ENCODE measurements around the gene PLA2G2C.
A peak's percentile ranks its signal among the peaks of the same experiment; 100 is the strongest.
"Not testable (repeated sequence)": the region's sequence is repeated elsewhere in the genome, so short reads cannot be mapped to it uniquely, and the experiment has no call there.

Gene PLA2G2C, protein sequence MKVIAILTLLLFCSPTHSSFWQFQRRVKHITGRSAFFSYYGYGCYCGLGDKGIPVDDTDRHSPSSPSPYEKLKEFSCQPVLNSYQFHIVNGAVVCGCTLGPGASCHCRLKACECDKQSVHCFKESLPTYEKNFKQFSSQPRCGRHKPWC

DNA sequence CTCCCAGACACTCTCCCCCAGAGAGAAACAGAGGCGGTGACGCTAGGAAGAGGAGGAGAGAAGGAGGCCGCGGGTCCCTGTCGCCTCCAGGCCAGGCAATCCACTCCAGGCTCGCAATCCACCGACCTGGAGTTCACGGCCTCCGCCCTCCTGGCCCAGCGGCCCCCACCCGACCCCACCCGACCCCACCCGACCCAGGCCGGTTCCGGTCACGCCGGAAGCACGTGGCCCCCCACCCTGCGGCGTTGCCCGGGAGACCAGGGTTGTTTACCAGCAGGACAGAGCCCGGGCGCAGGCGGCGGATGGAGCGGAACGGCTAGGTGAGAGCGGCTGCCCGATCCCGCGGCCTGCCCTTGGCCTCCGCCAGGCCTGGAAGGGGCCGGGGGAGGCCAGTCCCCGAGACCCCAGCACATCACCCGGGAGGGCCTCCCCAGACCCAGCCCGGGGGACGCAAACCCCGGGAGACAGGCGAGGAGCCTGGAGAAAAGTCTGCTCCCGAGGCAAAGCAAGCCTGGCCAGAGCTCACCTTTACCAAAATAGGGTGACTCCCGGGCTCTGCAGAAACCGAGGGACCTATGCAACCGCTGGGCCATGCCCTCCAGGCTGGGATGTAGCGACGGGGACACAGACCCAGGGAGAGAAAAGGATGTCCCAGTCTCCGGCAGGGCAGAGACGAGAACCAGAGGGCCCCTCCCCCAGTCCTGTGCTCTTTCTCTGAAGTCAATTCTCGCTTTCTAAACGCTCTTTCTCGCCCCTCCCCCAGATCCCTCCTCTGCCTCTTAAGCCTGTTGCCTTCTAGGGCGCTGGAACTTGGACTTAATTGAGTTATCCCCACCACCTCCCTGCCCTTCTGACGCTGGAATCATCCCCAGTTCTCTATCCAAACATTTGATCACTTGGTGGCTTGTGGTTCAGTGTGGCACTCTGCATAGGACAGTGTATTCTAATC lies at the start of gene PLA2G2C, which contains the start of gene UBXN10:
Gene PLA2G2C (minus strand): TSS at position 685 of the 949 bp plus-strand sequence. CDS start 9,155 bp downstream, outside the sequence.
Gene UBXN10 (plus strand): TSS at position 263 of the 949 bp plus-strand sequence. CDS start 4,466 bp downstream, outside the sequence.
- no peak for DNase-seq

DNA sequence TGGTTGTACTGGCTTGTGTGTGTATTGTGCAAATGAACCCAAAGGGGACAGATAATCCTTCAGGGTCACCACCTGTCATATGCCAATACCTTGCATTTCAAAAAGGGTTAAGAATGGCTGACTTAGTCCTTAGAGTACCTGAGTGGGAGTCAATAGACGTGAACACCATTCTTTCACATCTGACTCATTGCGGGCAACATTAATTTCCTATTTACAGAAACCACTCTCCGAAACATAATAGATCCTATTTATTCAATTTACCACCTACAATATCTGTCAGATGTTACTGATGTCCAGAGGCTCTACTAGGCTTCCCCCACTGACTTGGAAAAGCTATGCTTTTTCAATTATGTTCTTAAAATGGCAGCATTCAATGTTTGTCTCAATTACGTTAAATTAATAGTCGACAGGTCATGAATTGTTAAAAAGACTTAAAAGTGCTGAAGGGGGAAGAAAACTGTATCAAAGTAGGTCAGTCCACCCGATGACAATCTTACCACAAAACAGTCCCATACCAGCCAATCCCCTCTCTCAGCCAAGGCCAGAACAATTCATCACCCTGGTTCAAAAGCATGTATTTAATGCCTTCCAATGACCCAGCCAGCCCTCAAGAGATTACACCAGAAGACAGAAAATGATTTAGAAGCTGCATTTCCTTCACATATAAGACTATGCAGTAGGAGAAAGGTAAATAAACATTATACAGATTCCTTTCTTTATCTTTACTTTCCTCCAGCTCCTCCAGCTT lies 48.6 kb upstream of the PLA2G2C start:
- DNase-seq = no peak

DNA sequence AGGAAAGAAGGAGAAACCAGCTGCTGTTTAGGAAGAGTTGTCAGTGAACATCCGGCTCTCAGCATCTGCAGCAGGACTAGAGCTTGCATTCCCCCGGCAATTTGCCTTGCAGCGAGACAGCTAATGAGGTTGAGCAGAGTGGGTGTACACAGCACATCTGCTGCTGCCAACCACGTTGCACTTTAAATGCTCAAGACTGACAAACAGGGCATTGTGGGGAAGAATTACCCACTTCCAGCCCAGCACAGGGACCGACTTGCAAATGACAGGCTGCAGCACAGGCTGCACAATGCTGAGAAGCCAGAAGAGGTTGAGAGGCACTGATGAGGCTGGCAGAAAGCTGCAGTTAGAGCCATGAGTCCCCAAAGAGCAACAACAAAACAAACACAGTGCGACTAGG lies 47.5 kb upstream of the PLA2G2C start:
- no peak for DNase-seq

DNA sequence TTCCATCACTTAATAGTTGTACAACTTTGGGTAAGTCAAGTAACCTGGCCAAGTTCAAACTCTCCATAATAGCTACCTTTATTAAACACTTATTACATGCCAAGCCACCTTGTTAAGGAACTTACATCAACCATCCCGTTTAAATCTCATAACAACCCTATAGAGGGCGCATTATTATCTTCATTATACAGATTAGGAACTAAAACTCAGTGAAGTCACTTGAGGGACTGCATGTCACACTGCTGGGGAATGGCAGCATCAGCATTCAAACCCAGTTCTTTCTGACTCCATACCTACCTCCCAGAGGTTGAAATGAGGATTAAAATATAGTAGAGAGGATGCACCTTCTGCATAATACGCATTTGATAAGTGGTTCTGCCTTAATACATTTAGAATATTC lies 47.1 kb upstream of the PLA2G2C start:
- DNase-seq = no peak

DNA sequence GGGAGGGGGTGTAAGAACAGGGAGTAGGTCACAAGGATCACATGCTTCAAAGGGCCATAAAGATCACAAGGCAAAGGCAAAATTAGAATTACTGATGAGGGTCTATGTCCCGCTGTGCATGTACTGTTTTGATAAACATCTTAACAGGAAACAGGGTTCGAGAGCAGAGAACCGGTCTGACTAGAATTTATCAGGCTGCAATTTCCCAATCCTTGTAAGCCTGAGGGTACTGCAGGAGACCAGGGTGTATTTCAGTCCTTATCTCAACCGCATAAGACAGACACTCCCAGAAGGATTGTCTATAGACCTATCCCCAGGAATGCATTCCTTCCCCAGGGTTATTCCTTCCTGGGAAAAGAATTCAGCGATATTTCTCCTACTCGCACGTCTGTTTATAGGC lies 46.2 kb upstream of the PLA2G2C start:
- DNase-seq = not testable (repeated sequence)

DNA sequence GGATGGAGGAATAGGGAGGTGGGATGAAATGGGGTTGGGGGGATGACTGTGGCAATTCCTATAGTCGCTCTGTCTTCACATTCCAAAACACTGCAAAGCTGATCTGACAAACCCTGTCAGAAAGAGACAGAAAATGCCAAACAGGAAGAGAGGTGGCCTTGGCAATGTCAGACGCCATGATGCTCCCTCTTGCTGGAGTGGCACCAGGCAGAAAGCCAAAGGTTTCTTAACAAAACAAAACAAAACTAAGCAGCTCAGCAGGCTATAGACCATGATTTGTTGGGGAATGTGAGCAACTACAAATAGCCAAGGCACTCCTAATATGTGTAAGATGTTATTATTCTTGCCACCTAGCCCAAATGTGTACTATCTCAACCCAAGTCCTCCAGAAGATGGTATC lies 42.9 kb upstream of the PLA2G2C start:
- DNase-seq = no peak

DNA sequence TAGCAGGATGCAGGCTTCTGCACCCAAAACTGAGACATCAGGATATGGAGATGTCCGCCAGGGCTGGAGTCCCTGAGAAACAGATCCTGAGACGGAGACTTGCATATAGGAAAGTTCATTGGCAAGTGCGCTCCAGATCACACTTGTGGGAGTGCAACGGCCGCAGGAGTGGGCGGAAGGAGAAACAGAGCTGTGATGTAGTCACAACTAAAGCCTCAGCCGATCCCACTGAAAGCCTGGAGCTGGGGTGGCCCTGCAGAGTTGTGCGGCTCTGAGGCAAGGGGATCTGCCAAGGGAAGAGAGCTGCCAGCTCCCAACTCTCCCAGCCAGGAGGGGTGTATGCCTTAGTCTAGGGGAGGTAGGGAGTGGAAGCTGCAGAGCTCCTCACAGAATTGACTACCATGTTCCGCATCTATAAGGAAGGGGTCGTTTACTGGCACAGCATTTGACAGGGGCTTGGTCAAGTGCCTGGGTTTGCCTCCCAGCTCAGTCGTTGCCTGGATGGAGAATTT lies 42.1 kb upstream of the PLA2G2C start:
- no peak for DNase-seq

GRCh38 chr1:20227704-20228103 lies 41.4 kb upstream of the PLA2G2C start:
- no peak for DNase-seq

- DNase-seq = no peak
Measured at GRCh38 chr1:20224546-20224945, 38.2 kb upstream of the PLA2G2C start.

- no peak for DNase-seq
Measured at GRCh38 chr1:20223551-20224419, 37.5 kb upstream of the PLA2G2C start.

GRCh38 chr1:20223106-20223505 lies 36.8 kb upstream of the PLA2G2C start:
- DNase-seq = no peak

- no peak for DNase-seq
Measured at GRCh38 chr1:20220036-20220435, 33.7 kb upstream of the PLA2G2C start.

- not testable (repeated sequence) for DNase-seq
Measured at GRCh38 chr1:20219053-20219452, 32.7 kb upstream of the PLA2G2C start.

DNA sequence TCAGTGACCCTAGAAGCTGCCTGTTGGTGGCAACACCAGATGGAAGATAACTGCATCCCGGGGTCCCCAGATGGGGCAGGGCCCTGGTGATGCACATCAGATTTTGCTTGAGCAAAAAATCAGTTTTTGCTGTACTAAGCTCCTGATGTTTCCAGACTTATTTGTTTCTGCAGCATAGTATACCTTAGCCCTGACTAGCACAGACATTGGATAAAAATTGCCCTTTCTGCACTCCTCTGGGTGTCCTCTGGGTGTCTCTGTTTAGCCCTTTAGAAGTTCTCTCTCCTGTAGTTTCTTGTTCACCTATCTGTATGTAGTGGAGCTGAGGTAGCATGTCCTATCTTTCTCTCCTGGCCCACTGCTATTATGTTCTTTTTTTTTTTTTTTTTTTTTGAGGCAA lies 30.3 kb upstream of the PLA2G2C start:
- no peak for DNase-seq

GRCh38 chr1:20215716-20216115 lies 29.4 kb upstream of the PLA2G2C start:
- DNase-seq = no peak

GRCh38 chr1:20212685-20213331 lies 26.5 kb upstream of the PLA2G2C start:
- DNase-seq = peak; percentile 45

DNA sequence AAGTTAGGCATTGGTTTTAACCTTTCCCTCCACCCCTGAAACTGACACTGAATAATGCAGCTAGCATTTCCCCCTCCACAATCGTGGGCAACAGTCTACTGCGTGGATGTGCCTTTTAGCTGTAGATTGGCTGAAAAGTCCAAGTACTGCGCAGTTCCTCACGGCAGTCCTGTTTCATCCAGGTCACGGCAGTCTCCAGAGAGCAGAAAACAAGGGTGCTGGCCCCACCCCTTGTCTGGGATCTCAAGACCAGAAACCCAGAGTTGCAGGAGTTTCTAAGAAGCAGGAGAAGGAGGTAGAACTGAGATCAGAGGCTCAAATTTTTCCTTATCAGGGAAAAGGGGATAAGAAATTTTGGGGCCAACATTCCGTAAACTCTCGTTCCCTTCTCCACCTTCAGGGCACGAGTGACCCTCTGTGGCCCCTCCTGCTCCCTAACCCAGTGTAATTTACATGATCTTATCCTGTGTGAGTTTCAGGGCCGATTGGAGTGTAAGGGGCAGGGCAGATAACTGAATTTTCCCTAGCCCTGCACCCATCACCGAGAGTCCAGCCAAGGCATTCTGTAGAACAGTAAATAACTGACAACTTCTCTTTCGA lies 25.9 kb upstream of the PLA2G2C start:
- no peak for DNase-seq

DNA sequence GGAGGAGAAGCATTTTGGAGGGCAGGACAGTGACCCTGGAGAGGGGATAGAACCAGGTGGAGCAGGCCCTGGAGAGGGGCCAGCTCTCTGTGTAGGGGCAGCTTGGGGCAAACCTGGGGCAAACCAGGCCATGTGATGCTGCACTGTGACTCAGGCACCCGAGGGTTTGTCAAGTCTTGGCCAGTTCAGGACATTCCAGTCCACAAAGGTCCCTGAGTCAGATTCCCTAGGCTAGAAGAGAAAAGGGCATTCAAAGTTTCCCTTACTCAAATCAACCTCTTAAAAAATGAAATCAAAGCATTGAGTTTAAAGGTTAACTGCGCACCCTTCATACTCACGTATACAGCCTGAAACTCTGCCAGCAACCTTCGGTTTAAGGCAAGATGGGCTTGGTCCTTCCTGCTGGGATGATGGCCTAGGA lies 25.2 kb upstream of the PLA2G2C start:
- DNase-seq = no peak

- DNase-seq = no peak
Measured at GRCh38 chr1:20210736-20211460, 24.6 kb upstream of the PLA2G2C start.

GRCh38 chr1:20209471-20209870 lies 23.2 kb upstream of the PLA2G2C start:
- no peak for DNase-seq

Data from NCI-H1417 treated with DMSO at 0.1 percent for 48 hours (cell line).